GM12878 (cell line): ENCODE measurements around the gene DISP3. TPM values are rescaled to one million over a fixed set of nuclear protein-coding genes. Genes with fewer than 3 reads are reported as not detected.

Experiments
- ATAC-seq: fragments of 200-7000 bp; cut with Tn5 transposase; 3 replicates; pipeline ENCODE4 v1.9.1; 2020; ENCODE audit warnings: mild to moderate bottlenecking, moderate library complexity
- BruUV-seq: library from RNA; stranded (reverse); fragments of 400-500 nt; replicated peaks from 2 replicates; lab custom pipeline; 2021; lab: Mats Ljungman, UMichigan
- CTCF ChIA-PET: fragments of 300-600 bp; sonication (Branson Sonifier 250); formaldehyde crosslinking; extraction: SDS; loops from one replicate; lab custom pipeline; 2021; ENCODE audit warnings: inconsistent platforms; lab: Yijun Ruan, JAX
- POLR2A ChIA-PET: fragments of 350-600 bp; formaldehyde crosslinking; extraction: SDS; loops from one replicate; lab custom pipeline; 2021; ENCODE audit warnings: inconsistent platforms; lab: Charles Lee
- RAD21 ChIA-PET: fragments of 300-600 bp; sonication (Branson Sonifier 250); formaldehyde crosslinking; loops from one replicate; lab custom pipeline; 2023; ENCODE audit warnings: antibody characterized with exemption; ENCODE audit not compliant: unreplicated experiment; lab: Charles Lee
- SMC1A ChIA-PET: fragments of 300-600 bp; sonication (Branson Sonifier 250); formaldehyde crosslinking; loops from one replicate; lab custom pipeline; 2023; ENCODE audit not compliant: unreplicated experiment, uncharacterized antibody; lab: Charles Lee
- DNase-seq: peaks from one replicate; pipeline ENCODE4 v3.0.0-alpha.2; 2011; ENCODE audit warnings: low read depth, low spot score
- FAIRE-seq: peaks from 3 replicates; lab custom pipeline; 2011; peaks lifted over from hg19 to GRCh38; lab: Jason Lieb, UNC
- H2AFZ ChIP-seq: 2 replicates; pipeline ENCODE4 v1.6.0; 2011; ENCODE audit warnings: low read depth, low read length, control low read depth; ENCODE audit not compliant: control insufficient read depth
- H3K27ac ChIP-seq: 2 replicates; pipeline ENCODE4 v1.5.1; 2011; ENCODE audit warnings: control low read depth; ENCODE audit not compliant: control insufficient read depth, insufficient read depth
- H3K27me3 ChIP-seq, 2 experiments: replicated peaks in 1 of 2; 2 replicates each; pipeline versions ENCODE4 v1.6.0 to v1.6.1; 2011; ENCODE audit warnings: low read length in 1 of 2; ENCODE audit not compliant: control insufficient read depth in 2 of 2, insufficient read depth in 2 of 2
- H3K36me3 ChIP-seq, 2 experiments: 2 replicates each; pipeline ENCODE4 v1.5.1; 2011; ENCODE audit warnings: low read length in 1 of 2; ENCODE audit not compliant: control insufficient read depth in 2 of 2, insufficient read depth in 2 of 2
- H3K4me1 ChIP-seq: 2 replicates; pipeline ENCODE4 v1.6.1; 2011; ENCODE audit warnings: mild to moderate bottlenecking, low read length, moderate library complexity, mixed read lengths; ENCODE audit not compliant: control insufficient read depth, insufficient read depth
- H3K4me2 ChIP-seq: 2 replicates; pipeline ENCODE4 v1.6.0; 2011; ENCODE audit warnings: control low read depth; ENCODE audit not compliant: control insufficient read depth, insufficient read depth
- H3K4me3 ChIP-seq: fragments of 200-600 bp; sonication (generic); 2 replicates; pipeline ENCODE4 v1.5.1; 2016
- H3K79me2 ChIP-seq: 2 replicates; pipeline ENCODE4 v1.6.0; 2011; ENCODE audit warnings: low read length; ENCODE audit not compliant: control insufficient read depth, insufficient read depth
- H3K9ac ChIP-seq: 2 replicates; pipeline ENCODE4 v1.8.0; 2011; ENCODE audit warnings: low read length, control low read depth, mixed read lengths; ENCODE audit not compliant: control insufficient read depth, insufficient read depth
- H3K9me3 ChIP-seq: replicated peaks from 3 replicates; pipeline ENCODE4 v1.5.1; 2011; ENCODE audit warnings: mild to moderate bottlenecking, low read length; ENCODE audit not compliant: control insufficient read depth, insufficient read depth
- H4K20me1 ChIP-seq: 2 replicates; pipeline ENCODE4 v1.6.0; 2011; ENCODE audit not compliant: control insufficient read depth, insufficient read depth
- CBX5 ChIP-seq: sonication (generic); IDR thresholded peaks from 2 replicates; pipeline ENCODE4 v1.6.1; 2016; ENCODE audit warnings: low read depth, moderate library complexity, mild to moderate bottlenecking, inconsistent platforms
- FOS ChIP-seq: IDR thresholded peaks from 3 replicates; pipeline ENCODE4 v1.6.1; 2011; ENCODE audit warnings: borderline replicate concordance; ENCODE audit not compliant: insufficient read length; ENCODE audit errors: extremely low read depth
- HSF1 ChIP-seq: fragments of 150-350 bp; IDR thresholded peaks from 2 replicates; pipeline ENCODE4 v1.6.1; 2014; ENCODE audit warnings: mild to moderate bottlenecking, low read depth, low read length
- MLLT1 ChIP-seq: fragments of 450-650 bp; IDR thresholded peaks from 2 replicates; pipeline ENCODE4 v1.6.1; 2016; ENCODE audit warnings: mild to moderate bottlenecking
- PBX3 ChIP-seq: IDR thresholded peaks from 2 replicates; pipeline ENCODE4 v1.6.1; 2011; ENCODE audit warnings: mild to moderate bottlenecking, low read depth, low read length, moderate library complexity; ENCODE audit not compliant: insufficient replicate concordance
- RELA ChIP-seq: fragments of 450-650 bp; IDR thresholded peaks from 2 replicates; pipeline ENCODE4 v1.8.0; 2014; ENCODE audit warnings: borderline replicate concordance; ENCODE audit not compliant: partially characterized antibody
- SIN3A ChIP-seq: IDR thresholded peaks from 2 replicates; pipeline ENCODE4 v1.6.1; 2012; ENCODE audit warnings: low read depth, low read length, improper control_type of control experiment
- SP1 ChIP-seq: IDR thresholded peaks from one replicate; pipeline ENCODE4 v1.6.1; 2011; ENCODE audit warnings: low read depth, low read length
- ZNF207 ChIP-seq: fragments of 450-650 bp; IDR thresholded peaks from 2 replicates; pipeline ENCODE4 v1.6.1; 2014; ENCODE audit warnings: antibody characterized with exemption, mild to moderate bottlenecking, borderline replicate concordance
- ZNF274 ChIP-seq: IDR thresholded peaks from one replicate; pipeline ENCODE4 v1.8.0; 2011; ENCODE audit not compliant: insufficient read length, insufficient read depth
- ZNF592 ChIP-seq: fragments of 450-650 bp; IDR thresholded peaks from 2 replicates; pipeline ENCODE4 v1.6.1; 2017; ENCODE audit warnings: mild to moderate bottlenecking, moderate library complexity
- WGBS: methylation state at CpG from one replicate; pipeline ENCODE4 v1.1.6; 2016; ENCODE audit warnings: low lambda C conversion rate; ENCODE audit not compliant: insufficient replicate concordance, insufficient coverage; ENCODE audit errors: missing lambda C conversion rate; 5-methylcytosine and 5-hydroxymethylcytosine counted together
- in situ Hi-C: fragments of 300-500 bp; cut with MboI; formaldehyde crosslinking; loops from 9 replicates; pipeline ENCODE4 v1.14.3; 2018; ENCODE audit warnings: mixed read lengths
- intact Hi-C: fragments of 100-400 bp; cut with micrococcal nuclease; formaldehyde crosslinking; loops from one replicate; pipeline ENCODE4 v1.14.2; 2022; ENCODE audit not compliant: unreplicated experiment
- polyA plus RNA-seq, 11 experiments: library from polyadenylated mRNA; depleted of rRNA in 4 of 11; unstranded in 6 of 11; stranded (reverse) in 5 of 11; fragments of >200 nt; fragmentation: Nextera tagmentation in 4 of 11; fragmentation: Illumina TruSeq in 1 of 11; extraction: Ambion mirVana in 4 of 11; extraction: Trizol in 1 of 11; gene quantifications; 1 replicate in 1 of 11; 2 replicates in 10 of 11; pipeline versions ENCODE4 v1.2.1 to v1.2.3, GENCODE V29; 2011 to 2016; ENCODE audit warnings: inconsistent platforms in 2 of 11, missing spikeins in 2 of 11, low read depth in 1 of 11
- total RNA-seq, 4 experiments: library from RNA; depleted of rRNA in 3 of 4; stranded (reverse); fragments of >200 nt in 3 of 4; fragmentation: Illumina TruSeq in 1 of 4; extraction: Trizol in 1 of 4; gene quantifications; 2 replicates each; pipeline versions ENCODE4 v1.2.1 to v1.2.3, GENCODE V29; 2013 to 2021

The DISP3 gene
- total and polyA plus RNA-seq, 10 of the 15 experiments (the other 5 are each of a cell fraction or from before 2014, with no cell fraction given), result under 0.01 to 0.18 (median 0.09) TPM; not detected in 2

- TF ChIP-seq SIN3A, result no peak
- TF ChIP-seq HSF1, result no peak
- no peak for TF ChIP-seq CBX5
- no peak for TF ChIP-seq MLLT1
- no peak for TF ChIP-seq FOS
- TF ChIP-seq, all 136 proteins: peak for 0
These were observed 96.6 kb downstream of the DISP3 start (continued) for GRCh38 chr1:11575553-11575952.

- Histone ChIP-seq H3K36me3 (no peaks in the 10 kb centered on the region), H3K27ac (no peak overlapping the region), H2AFZ (no peak overlapping the region), H3K79me2 (no peaks in the 10 kb centered on the region), H3K9me3 (no peaks in the 10 kb centered on the region), H3K4me3 (no peak overlapping the region), H3K4me2 (no peak overlapping the region), H3K4me1 (no peaks in the 10 kb centered on the region), H4K20me1 (no peaks in the 10 kb centered on the region), H3K27me3 (peaks cover 0 to 3% of the 10 kb centered on the region in 2 experiments; a peak in 2 of 4 replicates), H3K9ac (no peak overlapping the region)
- FAIRE-seq, result no peak
- intact Hi-C loops, result no loop called here
- no TSS peak for BruUV-seq
- CTCF ChIA-PET, result no interaction called here
- no peak for DNase-seq
- RAD21 ChIA-PET, result no interaction called here
- SMC1A ChIA-PET, result interaction anchor here (0.6 kb wide), 1 partner anchor 86 kb away, joined by 4 read pairs; no protein-coding TSS in a partner anchor
- no peak for ATAC-seq
- POLR2A ChIA-PET, result no interaction called here
- in situ Hi-C loops, result no loop called here
- WGBS, result 38% methylated on average over 18 of the region's 18 CpGs
- TF ChIP-seq RELA, result no peak
- TF ChIP-seq ZNF274, result no peak
- TF ChIP-seq PBX3, result no peak
- no peak for TF ChIP-seq SP1
- TF ChIP-seq ZNF207, result no peak
- TF ChIP-seq ZNF592, result no peak
- no peak for TF ChIP-seq MLLT1
These were observed 97.3 kb downstream of the DISP3 start for GRCh38 chr1:11576109-11576875.
